Lower leg skin (tissue), 3 donors: ENCODE measurements around the gene NOPCHAP1.
"Not testable (repeated sequence)": the region's sequence is repeated elsewhere in the genome, so short reads cannot be mapped to it uniquely, and the experiment has no call there.

Experiments
- CTCF ChIP-seq, 3 donors: fragments of 450-650 bp; IDR thresholded peaks; one replicate each; pipeline ENCODE4 v1.5.1; 2016; ENCODE audit warnings: antibody characterized with exemption in 3 of 3, mild to moderate bottlenecking in 3 of 3, moderate library complexity in 2 of 3
- POLR2A ChIP-seq, 2 donors: fragments of 450-650 bp; IDR thresholded peaks; one replicate each; pipeline ENCODE4 v1.6.1; 2016 to 2017; ENCODE audit warnings: antibody characterized with exemption in 2 of 2, mild to moderate bottlenecking in 1 of 2, moderate library complexity in 1 of 2

- not testable (repeated sequence) for TF ChIP-seq CTCF, POLR2A (IDR thresholded peaks at IDR 0.05)
Observed at GRCh38 chr12:104977688-104978087, 8.4 kb upstream of the NOPCHAP1 start.
